ENCODE results near the gene MSANTD4.
"Not testable (repeated sequence)": the region's sequence is repeated elsewhere in the genome, so short reads cannot be mapped to it uniquely, and the experiment has no call there.

MSANTD4 gene

GRCh38 chr11:106012744-106013143, 9.3 kb downstream of the MSANTD4 start:
- peak; percentile 82 for FAIRE-seq

- no peak for FAIRE-seq
These were observed 10.6 kb downstream of the MSANTD4 start for GRCh38 chr11:106011481-106011880.

DNA sequence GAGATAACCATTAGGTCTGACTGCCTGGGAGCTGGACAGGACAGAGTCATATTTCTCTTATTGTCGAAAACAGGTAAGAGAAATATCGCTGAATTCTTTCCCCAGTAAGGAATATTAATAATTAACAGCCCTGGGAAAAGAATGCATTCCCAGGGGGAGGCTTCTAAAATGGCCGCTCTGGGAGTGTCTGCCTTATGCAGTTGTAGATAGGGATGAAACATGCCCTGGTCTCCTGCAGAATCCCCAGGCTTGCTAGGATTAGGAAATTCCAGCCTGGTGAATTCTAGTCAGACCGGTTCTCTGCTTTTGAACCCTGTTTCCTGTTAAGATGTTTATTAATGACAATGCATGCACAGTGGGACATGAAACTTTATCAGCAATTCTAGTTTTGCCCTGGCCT, 18.9 kb downstream of the MSANTD4 start:
- FAIRE-seq, result not testable (repeated sequence)

DNA sequence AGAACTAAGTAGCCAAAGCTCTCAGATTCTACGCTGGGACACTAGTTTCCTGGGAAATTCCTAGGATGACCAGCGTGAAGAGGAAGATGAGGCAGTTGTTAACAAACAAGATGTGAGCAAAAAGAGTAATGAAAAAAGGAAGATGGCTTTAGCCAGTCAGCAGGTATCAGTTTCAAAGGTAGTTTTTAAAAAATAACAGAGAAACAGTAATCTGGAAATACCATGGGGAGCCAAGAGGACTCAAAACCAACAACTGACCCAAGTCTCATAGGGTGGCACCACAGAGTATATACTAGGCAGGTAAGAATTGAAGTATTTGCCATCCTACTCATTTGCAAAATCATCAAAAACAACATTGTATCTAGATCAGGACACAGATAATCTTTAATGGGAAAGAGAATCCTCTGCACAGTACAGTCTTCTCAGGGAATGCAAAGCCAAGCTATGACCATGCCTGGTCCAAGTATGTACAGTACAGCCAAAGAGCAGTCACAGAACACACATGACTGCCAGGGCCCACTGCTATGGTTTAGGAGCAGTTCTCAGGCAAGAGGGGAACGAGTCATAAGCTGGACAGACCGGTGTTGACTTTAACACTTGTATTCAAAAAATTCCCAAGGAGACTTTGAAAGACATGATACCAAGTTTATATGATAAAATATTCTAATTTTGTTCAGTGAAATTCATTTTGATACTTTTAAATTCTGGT, 20.6 kb downstream of the MSANTD4 start:
- FAIRE-seq, result no peak

DNA sequence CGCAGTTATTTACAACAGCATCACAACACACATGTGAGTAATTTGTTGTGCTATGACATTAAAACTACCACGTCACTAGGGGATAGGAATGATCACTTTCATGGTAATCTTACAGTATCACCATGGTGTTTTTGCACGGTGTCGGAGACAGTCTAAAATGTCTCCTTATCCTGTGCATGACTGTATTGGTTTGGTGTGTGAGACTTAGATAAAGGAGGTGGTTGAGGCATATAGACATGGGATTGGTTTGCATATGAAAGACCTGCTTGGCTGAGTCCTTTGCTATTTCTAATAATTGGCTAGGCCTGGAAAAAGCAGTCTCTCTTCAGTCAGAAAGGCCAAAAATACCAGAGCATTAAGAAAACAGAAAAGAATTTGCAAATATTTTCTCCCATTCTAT, 30.2 kb downstream of the MSANTD4 start:
- FAIRE-seq, result no peak

DNA sequence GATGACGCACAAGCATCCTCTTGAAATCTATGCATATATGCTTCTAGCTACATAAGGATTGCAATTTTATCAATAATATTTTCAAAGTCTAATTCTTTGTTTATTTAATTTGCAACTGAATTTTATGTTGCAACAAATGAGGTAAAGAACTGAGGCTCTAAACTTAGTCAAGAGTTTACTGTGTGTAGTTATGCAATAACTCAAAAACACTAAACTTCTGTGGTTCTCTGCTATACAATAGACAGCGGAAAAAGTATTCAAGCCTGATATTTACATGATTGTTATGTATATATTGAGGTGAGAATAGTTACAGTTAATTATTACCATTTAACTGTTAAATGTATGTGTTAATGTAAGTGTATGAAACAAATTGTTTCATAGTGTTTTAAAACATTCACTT, 32.9 kb downstream of the MSANTD4 start:
- no peak for FAIRE-seq

DNA sequence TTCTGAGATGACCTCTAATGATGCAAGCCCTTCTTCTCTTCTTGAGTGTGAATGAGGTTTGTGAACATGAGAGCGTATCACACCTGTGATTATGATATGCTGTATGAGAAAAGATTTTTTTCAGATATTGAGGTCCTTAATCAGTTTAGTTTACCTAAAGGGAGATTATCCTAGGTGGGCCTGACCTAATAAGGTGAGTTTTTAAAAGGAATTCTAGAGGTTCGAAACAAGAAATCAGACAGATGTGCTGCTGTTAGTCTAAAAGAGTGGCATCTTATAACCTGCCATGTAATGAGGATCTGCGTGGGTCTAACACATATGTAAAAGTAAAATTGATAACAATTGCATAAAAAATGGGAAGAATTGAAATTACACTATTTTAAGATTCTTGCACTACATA, 33.8 kb downstream of the MSANTD4 start:
- FAIRE-seq, result no peak

GRCh38 chr11:105986554-105986953, 35.5 kb downstream of the MSANTD4 start:
- no peak for FAIRE-seq

DNA sequence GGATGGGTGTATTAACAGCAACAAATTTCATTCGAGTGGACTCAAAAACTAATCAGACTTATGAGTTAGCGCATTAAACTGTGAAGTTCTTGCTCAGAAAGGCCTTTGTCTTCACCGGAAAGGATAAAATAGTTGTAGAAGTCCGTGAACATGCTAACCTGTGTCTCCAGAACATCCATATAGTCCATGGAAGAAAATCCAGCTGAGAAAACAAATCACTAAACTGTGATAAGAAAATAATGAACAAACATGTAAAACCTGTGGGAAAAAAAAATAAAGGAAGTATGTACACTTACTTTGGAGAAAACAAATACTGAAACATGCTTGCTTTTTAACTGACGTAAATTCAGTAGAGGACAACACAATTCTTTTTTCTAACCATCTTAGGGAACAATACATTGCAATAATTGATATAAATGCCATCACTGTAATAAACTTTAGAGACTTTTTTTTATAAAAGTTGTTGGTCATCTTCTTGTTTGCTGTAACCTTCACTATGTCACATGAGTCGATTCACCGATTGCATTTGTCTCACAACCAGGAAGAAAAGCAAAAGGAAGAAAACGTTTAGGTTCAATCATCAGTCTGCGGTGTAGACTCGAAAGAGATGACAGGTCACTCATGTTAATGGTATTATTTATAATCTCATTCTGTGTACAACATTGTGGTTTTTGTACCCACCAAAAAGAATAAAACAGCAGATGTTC, 41.9 kb downstream of the MSANTD4 start:
- FAIRE-seq, result no peak

DNA sequence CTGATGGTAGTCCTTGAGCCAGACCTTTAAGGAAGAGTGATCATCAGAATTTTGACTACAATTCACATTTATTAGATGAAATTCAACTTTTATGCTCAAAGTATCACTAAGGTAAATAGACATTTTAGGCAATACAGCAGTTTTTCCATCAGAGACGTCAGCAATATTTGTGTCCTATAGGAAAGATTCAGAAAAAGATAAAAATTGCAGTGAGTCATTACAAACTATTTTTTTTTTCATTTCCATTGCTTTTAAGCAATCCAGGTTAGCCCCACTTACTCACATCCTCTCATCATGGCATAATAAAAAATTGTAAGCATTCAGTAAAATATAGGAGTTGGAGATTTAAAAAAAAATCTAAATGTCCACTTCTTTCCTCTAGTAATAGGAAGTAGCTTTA, 46.9 kb downstream of the MSANTD4 start:
- FAIRE-seq, result no peak

DNA sequence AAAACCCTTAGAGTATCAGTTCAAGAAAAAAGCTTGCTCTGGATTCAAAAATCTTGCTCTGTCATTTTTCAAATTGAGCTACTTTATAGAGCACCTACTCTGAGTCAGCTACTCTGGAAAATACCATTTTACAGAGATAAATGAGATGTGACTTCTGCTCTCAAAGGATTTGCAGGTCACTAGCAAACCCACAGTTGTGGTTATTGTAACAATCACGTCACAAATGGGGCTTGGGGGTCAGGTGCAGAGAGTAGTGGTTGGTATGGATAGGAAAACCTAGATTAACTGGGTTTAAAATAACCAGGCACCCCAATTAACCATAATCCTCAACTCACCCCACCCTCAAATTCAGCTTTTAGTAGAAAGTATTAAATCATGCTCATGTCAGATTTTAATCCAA, 52.3 kb downstream of the MSANTD4 start:
- FAIRE-seq, result no peak

DNA sequence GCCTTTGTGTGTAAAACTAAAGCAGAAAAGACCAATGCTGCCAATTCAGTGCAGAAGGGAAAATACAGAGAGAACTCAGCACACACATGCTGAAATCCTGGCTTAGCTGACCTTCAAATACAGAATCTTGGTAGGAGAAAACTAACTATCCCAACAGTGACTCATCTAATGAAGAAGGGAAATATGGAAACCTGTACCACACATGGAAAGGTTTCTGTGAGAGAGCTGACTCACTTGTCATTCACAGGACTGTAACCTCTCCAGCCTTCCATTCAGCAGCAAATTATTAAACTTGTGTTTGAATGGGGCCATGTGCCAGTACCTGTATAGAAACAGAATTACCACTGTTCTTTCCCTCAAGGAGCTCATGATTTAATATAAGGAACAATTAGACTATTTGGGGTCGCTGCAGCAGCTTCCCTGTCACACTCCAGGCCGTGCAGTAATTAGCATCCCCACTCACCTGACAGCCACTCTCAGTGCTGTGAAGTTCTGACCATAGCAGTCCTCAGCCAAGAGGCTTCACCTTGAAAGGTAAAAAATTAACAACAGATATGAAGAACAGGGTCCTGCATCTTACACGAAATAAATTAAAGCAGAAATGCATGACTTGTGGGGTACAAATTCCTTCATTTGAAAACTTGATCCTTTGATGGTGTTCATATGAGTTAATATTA, 53.9 kb downstream of the MSANTD4 start:
- no peak for FAIRE-seq

DNA sequence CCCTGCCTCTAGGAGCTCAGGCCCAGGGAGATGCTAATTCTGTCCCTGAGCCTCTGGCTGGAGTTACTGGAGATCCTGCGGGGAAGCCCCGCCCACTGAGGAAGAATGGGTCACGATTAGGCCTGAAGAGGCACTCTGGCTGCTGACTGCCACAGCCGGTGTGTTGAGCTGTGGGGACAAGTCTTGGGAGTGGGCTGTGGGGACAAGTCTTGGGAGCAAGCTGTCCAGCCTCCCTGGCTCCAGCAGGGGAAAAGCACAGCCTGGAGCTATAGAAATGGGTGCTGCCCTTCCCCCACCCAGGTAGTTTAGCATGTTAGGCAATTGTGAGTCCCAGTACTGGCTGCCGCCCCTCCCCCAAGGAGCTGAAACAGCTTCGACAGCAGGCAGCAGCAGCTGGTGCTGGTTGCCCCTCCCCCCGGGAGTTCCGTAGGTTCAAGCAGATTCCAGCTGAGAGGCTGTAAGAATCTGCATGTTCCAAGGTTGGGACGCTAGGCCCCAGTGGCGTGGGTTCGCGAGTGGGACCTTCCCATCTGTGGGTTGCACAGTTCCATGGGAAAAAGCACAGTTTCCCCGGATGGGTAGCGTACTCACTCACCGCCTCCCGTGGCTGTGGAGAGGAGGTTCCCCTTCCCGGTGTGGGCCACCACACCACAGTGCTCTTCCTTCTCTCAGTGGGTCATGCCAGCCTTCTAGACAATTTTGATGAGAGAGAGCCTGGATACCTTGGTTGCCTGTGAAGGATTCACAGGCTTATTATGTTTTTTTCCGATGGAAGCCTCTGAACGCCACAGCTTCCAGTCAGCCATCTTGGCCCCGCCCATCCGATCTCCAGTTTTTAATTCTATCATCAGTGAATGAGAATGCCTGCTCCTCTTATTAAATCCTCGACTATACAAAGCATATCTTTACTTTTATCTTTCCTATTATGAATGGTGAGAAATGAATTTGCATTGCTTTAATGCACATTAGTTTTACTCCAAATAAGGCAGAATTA, 61.5 kb downstream of the MSANTD4 start:
- FAIRE-seq, result no peak

All from islet of Langerhans (tissue), 1 donor.